T-helper 9 cell (primary cell): ENCODE measurements around the gene NDC1.
"Not testable (repeated sequence)": the region's sequence is repeated elsewhere in the genome, so short reads cannot be mapped to it uniquely, and the experiment has no call there.

Experiments used
- DNase-seq: peaks from one replicate; pipeline ENCODE4 v3.0.0-alpha.2; 2020
- total RNA-seq, 2 donors: gene quantifications; one replicate each; lab custom pipeline; 2026; lab: John Stamatoyannopoulos, UW

NDC1 gene
- total RNA-seq, result 16.9 to 46.9 reads per million in 2 donors

- peak; percentile 80 for DNase-seq
These were observed at the start of gene NDC1 for GRCh38 chr1:53837924-53838653. Gene NDC1, minus strand, starts transcription at chr1:53838296. Its CDS starts 35 bp downstream, at chr1:53838261.

- not testable (repeated sequence) for DNase-seq
These were observed 45.5 kb upstream of the NDC1 start for GRCh38 chr1:53883600-53883999.

- not testable (repeated sequence) for DNase-seq
These were observed 43.8 kb upstream of the NDC1 start for GRCh38 chr1:53881853-53882252.

- DNase-seq, result no peak
These were observed 40.5 kb upstream of the NDC1 start for GRCh38 chr1:53878492-53879105.

DNA sequence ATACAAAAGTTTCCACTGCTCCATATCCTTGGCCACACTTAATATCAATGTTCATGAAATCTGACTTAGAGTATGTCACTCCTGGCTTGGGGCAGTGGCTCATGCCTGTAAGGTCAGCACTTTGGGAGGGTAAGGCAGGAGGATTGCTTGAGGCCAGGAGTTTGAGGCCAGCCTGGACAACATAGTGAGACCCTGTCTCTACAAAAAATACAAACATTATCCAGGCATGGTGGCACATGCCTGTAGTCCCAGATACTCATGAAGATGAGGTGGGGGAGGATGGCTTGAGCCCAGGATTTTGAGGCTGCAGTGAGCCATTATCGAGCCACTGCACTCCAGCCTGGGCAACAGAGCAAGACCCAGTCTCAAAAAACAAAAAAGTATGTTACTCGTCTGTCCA, 37.1 kb upstream of the NDC1 start:
- not testable (repeated sequence) for DNase-seq

DNA sequence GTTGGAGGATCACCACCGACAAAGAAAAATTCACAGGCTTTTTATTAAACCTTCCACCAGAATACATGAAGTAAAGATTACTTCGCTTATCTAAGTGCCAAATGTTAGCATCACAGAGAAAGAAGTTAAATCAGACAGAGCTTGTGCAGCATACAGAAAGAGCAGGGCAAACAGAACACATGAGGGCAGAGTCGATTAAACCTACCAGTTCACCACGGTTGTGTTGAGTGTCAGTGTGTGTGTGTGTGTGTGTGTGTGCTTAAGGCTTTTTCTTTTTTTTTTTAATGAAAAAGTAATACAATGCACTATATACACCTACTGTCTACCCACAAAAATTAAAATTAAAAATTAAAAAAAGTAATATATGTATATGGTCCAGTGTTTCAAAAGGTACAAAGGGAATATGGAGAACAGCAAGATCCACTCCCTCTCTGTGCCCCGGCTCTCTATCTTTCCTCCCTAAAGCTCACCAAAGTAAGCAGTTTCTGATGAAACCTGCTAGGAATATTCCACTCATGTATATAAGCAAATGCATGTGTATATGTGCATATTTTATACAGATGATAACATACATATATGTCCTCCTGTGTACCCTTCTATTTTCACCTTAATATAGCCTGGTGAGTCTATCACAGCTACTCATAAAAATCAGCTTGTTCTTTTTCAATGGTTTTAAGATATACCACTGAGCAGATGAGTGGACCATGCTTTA, 33.8 kb upstream of the NDC1 start:
- DNase-seq, result no peak

- DNase-seq, result no peak
These were observed 33.1 kb upstream of the NDC1 start for GRCh38 chr1:53871221-53871620.

GRCh38 chr1:53869454-53870117, 31.5 kb upstream of the NDC1 start:
- DNase-seq, result no peak

GRCh38 chr1:53868565-53868964, 30.5 kb upstream of the NDC1 start:
- no peak for DNase-seq

GRCh38 chr1:53862507-53862906, 24.4 kb upstream of the NDC1 start:
- no peak for DNase-seq

DNA sequence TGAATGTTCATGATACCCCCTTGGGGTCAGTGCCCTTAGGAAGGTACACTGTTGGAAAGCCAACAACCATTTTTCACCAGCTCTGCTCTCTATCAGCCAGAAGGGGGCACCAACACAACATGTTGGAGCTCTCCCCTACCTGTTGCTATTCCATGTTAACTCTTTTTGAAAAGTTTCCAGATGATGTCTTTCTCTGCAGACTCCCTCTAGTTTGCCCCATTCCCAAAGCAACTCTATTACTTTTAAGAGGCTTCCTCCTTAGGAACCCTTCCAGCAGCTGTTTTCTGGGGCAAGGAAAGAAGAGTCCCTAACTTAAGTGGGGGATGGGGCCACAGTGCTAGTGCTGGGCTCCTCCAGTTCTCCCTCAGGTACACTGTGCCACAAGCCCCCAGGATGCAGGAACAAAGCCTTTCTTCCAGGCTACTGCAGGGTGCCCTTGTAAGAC, 22.9 kb upstream of the NDC1 start:
- DNase-seq, result peak; percentile 15

DNA sequence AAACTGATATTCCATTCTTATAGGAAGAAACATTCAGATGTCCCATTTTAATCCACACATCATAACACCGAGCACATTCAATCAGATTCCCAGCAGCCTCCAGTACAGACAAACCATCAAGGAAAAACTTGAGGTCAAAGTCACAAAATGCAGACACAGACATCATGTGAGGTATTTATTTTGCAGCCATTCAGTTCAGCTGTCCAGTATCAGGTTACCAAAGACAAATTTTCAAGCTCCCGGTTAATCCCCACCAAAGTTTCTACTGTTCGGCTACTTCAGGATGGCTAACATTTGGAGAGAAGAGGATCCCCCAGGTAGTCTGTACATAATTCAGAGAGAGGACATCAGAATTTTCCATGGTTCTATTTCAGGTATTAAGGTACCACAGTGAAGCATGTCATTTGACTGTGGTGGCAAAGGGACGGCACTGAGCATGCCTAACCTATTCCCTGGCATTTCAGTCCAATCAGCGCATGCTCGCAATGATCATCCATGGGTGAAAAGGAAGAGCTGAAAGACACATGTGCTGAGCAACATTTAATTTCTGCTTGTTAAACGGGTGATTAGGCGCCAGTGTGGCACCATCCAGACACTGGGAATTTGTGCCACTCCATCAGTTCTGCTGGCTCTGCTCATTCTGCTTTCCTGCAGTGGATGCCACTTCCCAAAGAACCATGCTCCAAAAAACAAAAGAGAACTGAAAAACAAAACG, 13.6 kb upstream of the NDC1 start:
- no peak for DNase-seq

DNA sequence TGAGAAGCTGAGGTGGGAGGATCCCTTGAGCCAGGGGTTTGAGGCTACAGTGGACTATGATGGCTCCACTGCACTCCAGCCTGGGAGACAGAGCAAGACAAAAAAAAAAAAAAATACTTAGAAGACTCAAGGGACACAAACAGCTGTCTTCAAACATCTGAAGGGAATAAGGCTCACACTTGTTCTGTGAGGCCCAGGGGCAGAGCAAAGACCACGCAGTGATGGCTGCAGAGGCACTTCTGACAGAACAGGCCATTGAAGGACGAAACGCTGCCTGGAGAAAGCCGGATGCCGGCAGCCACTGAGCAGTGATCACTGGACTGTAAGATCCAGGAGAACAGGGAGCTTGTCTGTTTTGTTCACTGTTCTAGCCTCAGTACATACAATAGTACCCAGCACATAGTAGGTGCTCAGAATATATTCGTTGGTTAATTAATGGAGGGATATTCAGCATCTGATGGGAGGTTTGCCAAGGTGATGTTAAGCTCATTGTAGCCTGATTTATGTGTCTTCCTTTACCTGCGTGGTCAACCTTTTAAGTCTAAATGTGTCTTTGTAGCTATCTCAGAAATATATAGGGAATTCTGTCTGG, 12.1 kb upstream of the NDC1 start:
- no peak for DNase-seq

GRCh38 chr1:53847980-53848379, 9.9 kb upstream of the NDC1 start:
- no peak for DNase-seq

- no peak for DNase-seq
These were observed 4.3 kb upstream of the NDC1 start for GRCh38 chr1:53842347-53842746.

DNA sequence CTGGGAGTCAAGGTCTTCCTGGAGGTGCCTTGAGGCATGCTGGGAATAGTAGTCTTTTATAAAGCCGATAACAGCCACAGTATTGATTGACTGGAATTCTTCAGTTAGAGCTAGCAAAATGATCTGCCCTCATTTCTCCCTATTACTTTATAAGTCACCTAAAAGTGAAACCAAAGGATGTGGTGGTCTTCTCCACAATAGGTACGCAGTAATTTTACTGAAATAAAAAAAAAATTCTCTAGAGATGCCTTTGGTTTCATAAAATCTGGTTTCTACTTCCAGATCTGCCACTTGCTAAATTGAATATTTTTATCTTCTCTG, 518 bp upstream of the NDC1 start:
- no peak for DNase-seq

- DNase-seq, result no peak
These were observed 511 bp downstream of the NDC1 start for GRCh38 chr1:53837646-53837923.

DNA sequence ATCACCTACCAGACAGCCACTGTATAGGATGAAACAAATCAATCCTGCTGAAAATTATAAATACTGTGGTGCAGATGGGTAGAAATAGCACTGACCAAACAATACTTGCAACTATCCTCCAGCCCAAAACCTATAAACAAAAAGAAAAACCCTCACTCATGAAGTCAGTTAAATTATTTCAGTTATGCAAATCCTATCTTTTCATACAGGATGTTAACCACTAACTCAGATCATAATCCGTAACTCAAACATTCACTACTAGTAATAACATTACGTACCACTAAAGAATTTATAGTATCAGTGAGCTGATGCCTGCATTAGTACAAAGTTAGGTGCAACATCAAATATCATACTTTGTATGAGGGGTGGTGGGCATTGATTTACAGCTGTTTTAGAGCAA, 2.6 kb downstream of the NDC1 start:
- DNase-seq, result no peak

GRCh38 chr1:53834776-53835175, 3.3 kb downstream of the NDC1 start:
- DNase-seq, result no peak

GRCh38 chr1:53833393-53833792, 4.7 kb downstream of the NDC1 start:
- no peak for DNase-seq

- DNase-seq, result no peak
These were observed 11.7 kb downstream of the NDC1 start for GRCh38 chr1:53826367-53826766.

- DNase-seq, result no peak
These were observed 12.8 kb downstream of the NDC1 start for GRCh38 chr1:53825306-53825705.

DNA sequence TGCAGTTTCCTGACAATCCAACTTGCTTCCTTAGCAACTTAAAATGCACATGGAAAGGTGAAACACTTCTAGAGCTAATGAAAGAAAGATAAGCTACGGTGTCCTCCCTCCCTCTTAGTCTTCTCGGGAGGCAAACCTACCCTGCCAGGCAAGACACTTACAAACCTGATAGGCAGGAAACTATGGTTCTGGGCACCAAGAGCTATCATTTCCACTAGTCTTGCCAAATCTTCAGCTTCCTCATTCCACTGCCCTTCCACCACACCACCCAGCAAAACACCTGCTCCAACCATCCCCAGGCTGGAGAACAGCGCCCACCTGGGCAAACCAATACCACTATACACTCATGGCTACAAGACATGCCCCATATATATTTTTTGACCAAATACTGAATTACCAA, 15.2 kb downstream of the NDC1 start:
- DNase-seq, result no peak
